Glutamatergic neuron (in vitro differentiated cells): ENCODE results near the gene SYCP3. TPM values are rescaled to one million over a fixed set of nuclear protein-coding genes. Genes with fewer than 3 reads are reported as not detected.

ENCODE experiments used
- DNase-seq: peaks from one replicate; pipeline ENCODE4 v3.0.0; 2022
- H3K27ac Mint-ChIP-seq: one replicate; pipeline ENCODE4 v1.8.0; 2020; ENCODE audit warnings: mild to moderate bottlenecking, mixed read lengths, inconsistent platforms; ENCODE audit not compliant: unreplicated experiment
- H3K27me3 Mint-ChIP-seq: one replicate; pipeline ENCODE4 v1.8.0; 2020; ENCODE audit warnings: mild to moderate bottlenecking, moderate library complexity, mixed read lengths, inconsistent platforms; ENCODE audit not compliant: unreplicated experiment
- H3K36me3 Mint-ChIP-seq: one replicate; pipeline ENCODE4 v1.8.0; 2020; ENCODE audit warnings: mild to moderate bottlenecking, mixed read lengths, inconsistent platforms; ENCODE audit not compliant: unreplicated experiment
- H3K4me1 Mint-ChIP-seq: one replicate; pipeline ENCODE4 v1.8.0; 2020; ENCODE audit warnings: mild to moderate bottlenecking, low read depth, mixed read lengths, inconsistent platforms; ENCODE audit not compliant: unreplicated experiment
- H3K4me3 Mint-ChIP-seq: one replicate; pipeline ENCODE4 v1.8.0; 2020; ENCODE audit warnings: mild to moderate bottlenecking, mixed read lengths, inconsistent platforms; ENCODE audit not compliant: unreplicated experiment
- H3K9me3 Mint-ChIP-seq: one replicate; pipeline ENCODE4 v1.8.0; 2020; ENCODE audit warnings: mild to moderate bottlenecking, moderate library complexity, mixed read lengths, inconsistent platforms; ENCODE audit not compliant: unreplicated experiment
- total RNA-seq: library from RNA; stranded (reverse); fragmentation: NEBNext Ultra II Directional; extraction: Animal tissue kit (Norgen Biotek cat#: 25700); gene quantifications from one replicate; pipeline ENCODE4 v1.2.1, GENCODE V29; 2021; ENCODE audit not compliant: unreplicated experiment
- TF ChIP-seq, protein P1 (sequence below): fragments of 200-600 bp; sonication (generic); IDR thresholded peaks from one replicate; pipeline ENCODE4 v1.5.0; 2021; ENCODE audit not compliant: partially characterized antibody, unreplicated experiment

Gene SYCP3
- total RNA-seq, 1 donor from 2014 or later = not detected

DNA sequence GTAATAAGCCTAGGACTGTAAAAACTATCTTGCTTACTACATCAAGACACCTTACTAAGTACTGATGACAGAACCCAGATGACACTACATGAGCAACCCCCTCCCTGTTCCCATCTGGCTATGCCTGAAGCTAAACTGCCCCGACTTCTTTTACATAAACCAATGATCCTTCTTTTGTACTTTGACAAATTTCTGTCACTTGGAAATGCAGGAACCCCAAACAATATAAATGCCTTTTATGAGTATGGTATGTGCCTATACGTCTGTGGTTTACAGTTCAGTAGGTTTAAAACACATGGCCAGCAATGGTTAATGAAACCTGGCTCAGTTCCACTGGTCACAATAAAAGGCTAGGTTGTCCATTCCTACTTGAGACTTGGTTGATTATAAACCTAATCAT, 6.1 kb downstream of the SYCP3 start:
- Mint-ChIP-seq H3K27ac (no peak overlapping the region), H3K4me3 (no peak overlapping the region), H3K27me3 (no peaks in the 10 kb centered on the region), H3K4me1 (no peaks in the 10 kb centered on the region), H3K36me3 (no peaks in the 10 kb centered on the region), H3K9me3 (no peaks in the 10 kb centered on the region)
- DNase-seq = no peak
- TF ChIP-seq, protein P1, sequence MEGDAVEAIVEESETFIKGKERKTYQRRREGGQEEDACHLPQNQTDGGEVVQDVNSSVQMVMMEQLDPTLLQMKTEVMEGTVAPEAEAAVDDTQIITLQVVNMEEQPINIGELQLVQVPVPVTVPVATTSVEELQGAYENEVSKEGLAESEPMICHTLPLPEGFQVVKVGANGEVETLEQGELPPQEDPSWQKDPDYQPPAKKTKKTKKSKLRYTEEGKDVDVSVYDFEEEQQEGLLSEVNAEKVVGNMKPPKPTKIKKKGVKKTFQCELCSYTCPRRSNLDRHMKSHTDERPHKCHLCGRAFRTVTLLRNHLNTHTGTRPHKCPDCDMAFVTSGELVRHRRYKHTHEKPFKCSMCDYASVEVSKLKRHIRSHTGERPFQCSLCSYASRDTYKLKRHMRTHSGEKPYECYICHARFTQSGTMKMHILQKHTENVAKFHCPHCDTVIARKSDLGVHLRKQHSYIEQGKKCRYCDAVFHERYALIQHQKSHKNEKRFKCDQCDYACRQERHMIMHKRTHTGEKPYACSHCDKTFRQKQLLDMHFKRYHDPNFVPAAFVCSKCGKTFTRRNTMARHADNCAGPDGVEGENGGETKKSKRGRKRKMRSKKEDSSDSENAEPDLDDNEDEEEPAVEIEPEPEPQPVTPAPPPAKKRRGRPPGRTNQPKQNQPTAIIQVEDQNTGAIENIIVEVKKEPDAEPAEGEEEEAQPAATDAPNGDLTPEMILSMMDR = no peak

DNA sequence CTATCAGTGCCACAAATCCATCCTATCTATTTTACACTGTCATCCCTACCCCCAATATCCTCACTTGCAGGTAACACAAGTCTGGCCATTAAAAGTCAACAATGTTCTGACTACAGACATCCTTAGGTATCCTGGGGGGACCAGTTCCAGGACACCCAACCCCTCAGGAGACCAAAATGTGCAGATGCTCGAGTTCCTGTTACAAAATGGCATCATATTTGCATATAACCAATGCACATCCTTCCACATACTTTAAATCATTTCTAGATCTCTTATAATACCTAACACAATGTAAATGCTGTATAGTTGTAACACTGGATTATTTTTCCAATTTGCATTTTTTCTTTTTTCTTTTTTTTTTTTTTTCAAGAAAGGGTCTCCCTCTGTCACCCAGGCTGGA, 6.9 kb downstream of the SYCP3 start:
- Mint-ChIP-seq H3K36me3 (no peaks in the 10 kb centered on the region), H3K27me3 (no peaks in the 10 kb centered on the region), H3K4me1 (no peaks in the 10 kb centered on the region), H3K27ac (no peak overlapping the region), H3K9me3 (no peaks in the 10 kb centered on the region), H3K4me3 (no peak overlapping the region)
- TF ChIP-seq, protein P1 = no peak
- DNase-seq = no peak

DNA sequence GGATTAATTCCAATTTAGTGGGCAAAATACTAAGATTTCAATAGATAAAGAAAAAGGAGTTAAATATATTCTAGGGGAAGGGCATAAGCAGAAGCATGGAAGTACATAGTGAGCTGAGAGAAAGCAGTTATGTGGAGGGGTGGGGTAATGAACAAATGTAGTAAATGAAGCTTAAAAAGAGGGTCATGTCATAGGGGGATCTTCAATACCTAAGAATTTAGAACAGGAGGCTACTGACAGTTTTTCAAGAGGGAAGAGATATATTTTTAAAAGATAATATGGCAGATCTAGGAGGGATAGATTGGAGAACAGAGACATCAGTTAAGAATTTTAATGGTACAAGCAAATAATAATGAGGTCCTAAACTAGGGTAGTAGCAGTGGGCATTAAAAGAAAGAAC, 9.4 kb downstream of the SYCP3 start:
- no peak for DNase-seq
- Mint-ChIP-seq H3K4me3 (no peak overlapping the region), H3K27me3 (no peaks in the 10 kb centered on the region), H3K27ac (no peak overlapping the region), H3K9me3 (no peaks in the 10 kb centered on the region), H3K36me3 (no peaks in the 10 kb centered on the region), H3K4me1 (no peaks in the 10 kb centered on the region)
- TF ChIP-seq, protein P1 = no peak

DNA sequence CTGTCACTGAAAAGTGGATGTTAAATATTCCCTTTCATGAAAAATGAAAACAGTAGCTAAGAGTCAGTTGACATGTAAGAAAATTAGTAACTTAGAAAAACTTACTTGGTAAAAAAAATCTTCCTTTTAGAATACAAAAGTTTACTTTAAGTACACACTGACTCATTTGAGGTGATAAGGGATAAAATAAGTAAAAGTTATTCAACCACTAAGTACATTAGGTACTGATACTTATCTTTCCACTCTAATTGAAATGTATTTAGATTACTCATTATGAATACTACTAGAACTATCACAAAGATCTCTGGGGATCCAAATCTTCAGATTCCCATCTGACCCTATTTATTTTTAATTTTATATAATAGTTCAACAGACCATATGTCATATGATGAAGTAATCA, 12.2 kb downstream of the SYCP3 start:
- DNase-seq = no peak
- TF ChIP-seq, protein P1 = no peak
- H3K36me3 Mint-ChIP-seq = no peaks in the 10 kb centered on the region
- H3K4me1 Mint-ChIP-seq = no peaks in the 10 kb centered on the region
- H3K27ac Mint-ChIP-seq = no peak overlapping the region
- no peaks in the 10 kb centered on the region for H3K9me3 Mint-ChIP-seq
- no peaks in the 10 kb centered on the region for H3K27me3 Mint-ChIP-seq
- H3K4me3 Mint-ChIP-seq = no peak overlapping the region

DNA sequence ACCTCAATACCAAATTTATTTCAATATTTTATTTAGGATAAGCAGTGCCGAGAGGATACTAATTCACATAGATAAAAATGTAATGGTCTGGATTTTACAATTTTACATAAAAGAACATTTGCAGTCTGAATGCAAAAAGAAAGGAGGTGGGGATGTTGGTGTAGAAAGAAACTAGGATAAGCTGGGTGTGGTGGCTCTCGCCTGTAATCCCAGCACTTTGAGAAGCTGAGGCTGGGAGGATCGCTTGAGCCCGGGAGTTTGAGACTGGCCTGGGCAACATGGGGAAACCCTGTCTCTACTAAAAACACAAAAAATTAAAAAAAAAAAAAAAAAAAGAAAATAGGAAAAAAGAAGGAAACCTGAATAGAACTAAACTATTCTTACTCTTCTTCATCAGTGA, 16.9 kb downstream of the SYCP3 start:
- Mint-ChIP-seq H3K4me3 (no peak overlapping the region), H3K4me1 (no peaks in the 10 kb centered on the region), H3K27ac (no peak overlapping the region), H3K27me3 (no peaks in the 10 kb centered on the region), H3K36me3 (no peaks in the 10 kb centered on the region), H3K9me3 (no peaks in the 10 kb centered on the region)
- no peak for DNase-seq
- TF ChIP-seq, protein P1 = no peak
